ENCODE measurements around the gene ZBED4.
"Not testable (repeated sequence)": the region's sequence is repeated elsewhere in the genome, so short reads cannot be mapped to it uniquely, and the experiment has no call there.

The ZBED4 gene

DNA sequence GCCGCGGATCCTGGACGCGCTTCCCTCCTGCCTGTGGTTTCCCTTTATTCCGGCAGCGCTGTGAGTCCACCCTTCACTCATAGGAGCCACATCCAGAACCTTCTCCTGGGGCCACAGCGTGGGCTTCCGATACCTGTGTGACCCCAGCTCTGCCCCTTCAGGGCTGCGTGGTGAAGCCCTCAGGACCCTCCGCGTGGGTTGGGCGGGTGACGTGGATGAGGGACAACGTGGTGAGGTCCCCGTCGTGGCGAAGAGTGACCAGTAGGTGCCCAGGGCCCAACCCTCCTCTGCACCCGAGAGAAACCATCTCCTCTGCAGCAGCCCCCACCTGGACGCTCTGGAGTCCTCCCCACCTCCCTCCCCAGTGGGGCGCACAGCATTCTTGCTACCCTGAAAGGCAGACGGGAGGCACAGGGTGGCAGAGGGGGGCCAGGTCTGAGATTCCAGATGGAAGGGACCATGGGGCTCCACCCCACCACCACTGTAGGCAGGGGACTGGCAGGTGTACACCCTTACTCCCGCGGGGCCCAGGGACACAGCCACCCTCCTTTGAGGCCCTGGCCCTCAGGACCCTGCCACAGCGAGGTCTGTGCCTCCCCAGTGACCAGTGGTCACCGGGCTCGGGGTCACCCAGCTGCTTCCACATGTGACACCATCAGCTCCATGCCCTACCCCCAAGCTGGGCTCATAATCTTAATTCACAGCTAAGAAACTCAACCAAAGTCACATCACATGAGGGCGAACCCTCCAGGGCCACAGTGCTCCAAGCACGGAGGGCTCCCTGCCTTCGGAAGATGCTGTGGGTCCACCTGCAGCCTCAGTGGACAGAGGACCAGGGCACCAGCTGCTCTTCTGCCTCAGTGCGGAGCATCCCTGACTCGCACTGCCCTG lies 3.4 kb upstream of the ZBED4 start:
- Histone ChIP-seq H3K4me3 (peak overlapping the region in 1 of 2 donors; percentile 50), H3K27me3 (peaks cover 0 to 48% of the 10 kb centered on the region in 2 donors), H3K36me3 (no peaks in the 10 kb centered on the region), H3K9me3 (no peaks in the 10 kb centered on the region), H3K4me1 (peaks cover 0 to 39% (median 36%) of the 10 kb centered on the region in 4 donors), H3K27ac (no peak overlapping the region)
- TF ChIP-seq, protein P1, sequence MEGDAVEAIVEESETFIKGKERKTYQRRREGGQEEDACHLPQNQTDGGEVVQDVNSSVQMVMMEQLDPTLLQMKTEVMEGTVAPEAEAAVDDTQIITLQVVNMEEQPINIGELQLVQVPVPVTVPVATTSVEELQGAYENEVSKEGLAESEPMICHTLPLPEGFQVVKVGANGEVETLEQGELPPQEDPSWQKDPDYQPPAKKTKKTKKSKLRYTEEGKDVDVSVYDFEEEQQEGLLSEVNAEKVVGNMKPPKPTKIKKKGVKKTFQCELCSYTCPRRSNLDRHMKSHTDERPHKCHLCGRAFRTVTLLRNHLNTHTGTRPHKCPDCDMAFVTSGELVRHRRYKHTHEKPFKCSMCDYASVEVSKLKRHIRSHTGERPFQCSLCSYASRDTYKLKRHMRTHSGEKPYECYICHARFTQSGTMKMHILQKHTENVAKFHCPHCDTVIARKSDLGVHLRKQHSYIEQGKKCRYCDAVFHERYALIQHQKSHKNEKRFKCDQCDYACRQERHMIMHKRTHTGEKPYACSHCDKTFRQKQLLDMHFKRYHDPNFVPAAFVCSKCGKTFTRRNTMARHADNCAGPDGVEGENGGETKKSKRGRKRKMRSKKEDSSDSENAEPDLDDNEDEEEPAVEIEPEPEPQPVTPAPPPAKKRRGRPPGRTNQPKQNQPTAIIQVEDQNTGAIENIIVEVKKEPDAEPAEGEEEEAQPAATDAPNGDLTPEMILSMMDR (IDR thresholded peaks at IDR 0.05) = no peak
- intact Hi-C loops (cut with DNase I; ENCODE audit: low total_unique reads) = loop anchor here (5.0 kb wide), 1 partner anchor 67 kb away; the partner anchor contains the start of genes ALG12 and CRELD2
- no peak for DNase-seq

DNA sequence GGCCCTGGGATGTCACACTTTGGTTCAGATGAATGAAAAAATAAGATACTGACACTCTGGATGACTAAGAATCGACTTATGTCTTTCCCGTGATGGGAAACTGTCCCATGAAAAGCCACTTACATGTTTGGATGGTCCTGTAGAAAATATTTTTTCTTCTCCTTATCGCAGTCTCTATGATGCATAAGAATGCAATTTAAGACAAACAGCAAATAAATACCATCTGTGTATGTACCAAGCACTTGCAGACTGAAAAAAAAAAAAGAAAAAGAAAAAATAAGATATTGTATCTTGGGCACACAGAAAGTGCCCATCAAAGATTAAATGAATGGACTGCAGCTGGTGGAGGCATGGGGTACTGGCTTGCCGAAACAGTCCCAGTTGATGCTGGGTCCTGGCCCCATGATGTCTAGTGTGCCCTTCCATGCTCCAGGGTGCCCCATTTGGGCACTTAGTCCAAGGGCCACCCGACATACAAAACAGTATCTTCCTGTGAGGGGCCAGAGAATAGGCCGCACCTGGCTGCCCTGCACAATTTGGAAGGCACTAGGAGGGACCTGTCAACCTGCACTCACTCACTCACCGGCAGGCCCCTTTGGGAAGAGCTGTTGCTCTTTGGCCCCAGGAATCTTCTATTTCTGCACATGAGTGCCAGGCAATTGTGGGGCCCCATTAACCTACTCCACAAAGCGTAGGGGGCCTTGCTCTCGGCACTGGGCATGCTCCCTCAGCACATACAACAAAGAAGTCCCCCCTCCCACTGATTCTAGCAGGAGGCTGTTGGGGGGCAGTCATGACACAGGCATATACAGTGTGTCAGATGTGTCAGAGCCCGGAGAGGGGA lies 2.5 kb upstream of the ZBED4 start:
- H3K36me3 ChIP-seq = no peaks in the 10 kb centered on the region
- no peak overlapping the region for H3K27ac ChIP-seq
- H3K9me3 ChIP-seq = no peaks in the 10 kb centered on the region
- peaks cover 0 to 48% (median 42%) of the 10 kb centered on the region in 4 donors for H3K4me1 ChIP-seq
- peaks cover 0 to 41% of the 10 kb centered on the region in 2 donors for H3K27me3 ChIP-seq
- TF ChIP-seq, protein P1 (IDR thresholded peaks at IDR 0.05) = no peak
- no peak for DNase-seq
- H3K4me3 ChIP-seq = no peak overlapping the region
- intact Hi-C loops (cut with DNase I; ENCODE audit: low total_unique reads) = loop anchor here (5.0 kb wide), 1 partner anchor 66 kb away; the partner anchor contains the start of genes ALG12 and CRELD2

DNA sequence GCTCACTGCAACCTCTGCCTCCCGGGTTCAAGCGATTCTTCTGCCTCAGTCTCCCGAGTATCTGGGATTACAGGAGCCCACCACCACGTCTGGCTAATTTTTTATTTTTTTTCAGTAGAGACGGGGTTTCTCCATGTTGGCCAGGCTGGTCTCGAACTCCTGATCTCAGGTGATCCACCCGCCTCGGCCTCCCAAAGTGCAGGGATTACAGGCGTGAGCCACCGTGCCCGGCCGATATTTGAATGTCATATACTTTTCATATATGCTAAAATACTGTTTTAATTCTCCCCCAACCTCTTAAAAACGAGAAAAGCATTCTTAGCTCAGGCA lies 1.1 kb upstream of the ZBED4 start:
- intact Hi-C loops (cut with DNase I; ENCODE audit: low total_unique reads) = loop anchor here (5.0 kb wide), 1 partner anchor 65 kb away; the partner anchor contains the start of genes ALG12 and CRELD2
- H3K36me3 ChIP-seq, H3K9me3 ChIP-seq, DNase-seq: not testable (repeated sequence)
- H3K27me3 ChIP-seq = peaks cover 0 to 33% of the 10 kb centered on the region in 2 donors
- H3K27ac ChIP-seq = peak overlapping the region; percentile 96 to 97
- H3K4me1 ChIP-seq = peaks cover 0 to 50% (median 42%) of the 10 kb centered on the region in 4 donors
- H3K4me3 ChIP-seq = peak overlapping the region; percentile 87 to 89

DNA sequence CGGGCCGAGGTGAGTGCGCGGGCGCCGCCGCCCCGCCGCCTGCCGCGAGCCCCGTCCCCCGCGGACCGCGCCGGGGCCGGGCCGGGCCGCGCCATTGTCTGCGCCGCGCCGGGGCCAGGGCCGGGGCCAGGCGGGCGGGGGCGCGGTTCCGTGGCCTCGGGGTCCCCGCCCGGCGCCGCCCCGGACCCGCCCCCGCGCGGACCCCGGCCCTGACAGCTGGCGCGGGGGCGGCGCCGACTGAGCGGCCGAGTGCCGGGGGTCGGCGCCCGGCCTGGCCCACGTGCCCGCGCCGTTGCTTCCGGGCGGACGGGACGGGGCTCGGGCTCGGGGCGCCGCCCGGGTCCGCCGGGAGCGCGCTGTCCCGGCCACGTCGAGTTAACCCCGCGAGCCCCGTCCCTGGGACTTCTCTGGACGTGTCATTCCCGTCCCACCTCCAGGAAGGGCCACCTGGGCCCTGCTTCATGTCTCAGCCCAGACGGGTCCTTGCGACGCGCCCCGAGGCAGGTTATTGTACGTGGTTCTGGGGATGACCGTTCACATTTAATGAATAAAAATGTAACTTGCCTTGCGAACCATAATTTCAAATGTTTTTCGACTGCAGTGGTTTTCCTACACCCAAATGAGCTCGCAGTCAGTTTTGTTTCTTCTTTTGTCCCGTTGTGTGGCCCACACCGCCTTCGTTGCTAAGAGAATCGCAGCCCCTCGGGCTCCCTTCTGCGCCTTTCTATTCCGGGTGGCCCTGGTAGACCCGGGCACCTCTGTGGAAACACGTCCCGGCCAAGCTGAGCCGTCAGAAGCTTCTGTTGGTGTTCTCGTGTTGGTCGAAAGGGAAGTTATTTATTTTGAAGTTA lies 562 bp downstream of the ZBED4 start:
- Histone ChIP-seq H3K36me3 (no peaks in the 10 kb centered on the region), H3K27ac (peak overlapping the region; percentile 56 to 69), H3K4me1 (peaks cover 0 to 37% (median 30%) of the 10 kb centered on the region in 4 donors), H3K4me3 (peak overlapping the region; percentile 59 to 89), H3K27me3 (peaks cover 0 to 16% of the 10 kb centered on the region in 2 donors), H3K9me3 (no peaks in the 10 kb centered on the region)
- TF ChIP-seq, protein P1 (IDR thresholded peaks at IDR 0.05) = no peak
- intact Hi-C loops (cut with DNase I; ENCODE audit: low total_unique reads) = loop anchor here (5.0 kb wide), 1 partner anchor 63 kb away; the partner anchor contains the start of genes ALG12 and CRELD2
- DNase-seq = no peak

DNA sequence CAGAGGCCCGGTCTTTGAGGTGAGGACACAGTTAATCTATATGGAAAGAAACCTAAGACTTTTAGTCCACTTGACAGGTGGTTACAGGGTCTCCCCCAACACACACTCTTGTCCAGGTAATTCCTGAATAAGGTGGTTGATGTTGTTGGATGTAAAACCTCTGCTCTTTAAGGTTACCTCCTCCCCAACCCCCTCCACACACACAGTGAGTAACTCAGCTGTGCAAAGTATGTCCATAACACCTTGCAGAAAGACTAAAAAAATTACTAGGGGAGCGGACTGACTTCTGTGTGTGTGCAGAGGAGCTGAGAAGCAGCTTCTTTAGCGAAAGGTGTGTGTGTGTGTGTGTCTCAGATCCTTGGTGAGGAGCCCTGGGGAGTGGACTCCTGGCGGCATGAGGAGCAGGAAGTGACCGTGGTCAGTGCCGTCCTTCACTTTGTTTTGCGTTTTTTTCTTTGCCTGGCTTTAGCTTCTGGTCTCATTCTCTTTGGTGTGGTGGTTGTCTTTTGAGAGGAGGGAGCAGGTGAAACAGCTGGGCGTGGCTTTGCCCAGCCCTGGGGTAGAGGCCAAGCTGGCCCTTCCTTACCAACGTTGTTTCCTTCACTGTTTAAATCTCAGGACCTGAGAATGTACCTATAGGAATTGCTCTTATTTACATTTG lies 1.7 kb downstream of the ZBED4 start:
- intact Hi-C loops (cut with DNase I; ENCODE audit: low total_unique reads) = loop anchor here (5.0 kb wide), 1 partner anchor 327 kb away; no protein-coding TSS in a partner anchor
- TF ChIP-seq, protein P1 (IDR thresholded peaks at IDR 0.05) = no peak
- no peak for DNase-seq
- Histone ChIP-seq H3K36me3 (no peaks in the 10 kb centered on the region), H3K27me3 (peaks cover 0 to 4% of the 10 kb centered on the region in 2 donors), H3K27ac (peak overlapping the region in 1 of 2 donors; percentile 56), H3K9me3 (no peaks in the 10 kb centered on the region), H3K4me1 (peaks cover 0 to 27% (median 22%) of the 10 kb centered on the region in 4 donors), H3K4me3 (no peak overlapping the region)
